HEK293 (cell line): ENCODE data around the gene TBX1.

ENCODE experiments used
- CTCF ChIA-PET: fragments of 350-600 bp; formaldehyde crosslinking; extraction: SDS; loops from one replicate; lab custom pipeline; 2021; ENCODE audit warnings: antibody characterized with exemption; lab: Yijun Ruan, JAX
- POLR2A ChIA-PET: fragments of 300-600 bp; formaldehyde crosslinking; extraction: SDS; loops from one replicate; lab custom pipeline; 2020; ENCODE audit warnings: antibody characterized with exemption, inconsistent platforms; lab: Yijun Ruan, JAX
- H3K27ac ChIP-seq: fragments of 200-500 bp; sonication (Bioruptor generic); 2 replicates; pipeline ENCODE4 v1.5.1; 2014; ENCODE audit warnings: low read depth, low read length, control low read depth, inconsistent platforms; ENCODE audit errors: extremely low read depth
- H3K36me3 ChIP-seq, 2 experiments: fragments of 200-500 bp in 1 of 2; sonication (Bioruptor generic) in 1 of 2; 1 replicate in 1 of 2; 2 replicates in 1 of 2; pipeline ENCODE4 v1.5.1; 2014 to 2017; ENCODE audit warnings: inconsistent platforms in 2 of 2, low read length in 2 of 2; ENCODE audit not compliant: control insufficient read depth in 2 of 2, insufficient read depth in 1 of 2
- H3K4me1 ChIP-seq: fragments of 200-500 bp; sonication (Bioruptor generic); 2 replicates; pipeline ENCODE4 v1.5.1; 2014; ENCODE audit warnings: mild to moderate bottlenecking, low read length, inconsistent platforms; ENCODE audit not compliant: control insufficient read depth, insufficient read depth
- H3K4me3 ChIP-seq: 2 replicates; pipeline ENCODE4 v1.5.1; 2011; ENCODE audit warnings: low read depth, mild to moderate bottlenecking, control low read depth, low read length, moderate library complexity
- H3K9me3 ChIP-seq: fragments of 200-500 bp; sonication (Bioruptor generic); 2 replicates; pipeline ENCODE4 v1.5.1; 2014; ENCODE audit warnings: low read depth, low read length, inconsistent platforms; ENCODE audit not compliant: control insufficient read depth, insufficient read depth
- GLIS2 ChIP-seq: fragments of 450-650 bp; formaldehyde crosslinking; IDR thresholded peaks from 2 replicates; pipeline ENCODE4 v1.5.1; 2016; ENCODE audit warnings: missing biosample characterization, missing genetic modification characterization
- HOXC10 ChIP-seq: sonication (generic); formaldehyde crosslinking; IDR thresholded peaks from 2 replicates; pipeline ENCODE4 v1.8.1; 2023; ENCODE audit warnings: mild to moderate bottlenecking, missing genetic modification reagents
- KLF8 ChIP-seq: fragments of 450-650 bp; formaldehyde crosslinking; IDR thresholded peaks from 2 replicates; pipeline ENCODE4 v1.5.1; 2016; ENCODE audit warnings: missing biosample characterization, missing genetic modification characterization
- MZF1 ChIP-seq: fragments of 450-650 bp; formaldehyde crosslinking; IDR thresholded peaks from 2 replicates; pipeline ENCODE4 v1.5.1; 2017; ENCODE audit warnings: missing biosample characterization, missing genetic modification characterization, borderline replicate concordance
- TCF7L2 ChIP-seq: IDR thresholded peaks from 2 replicates; pipeline ENCODE4 v1.6.1; 2011; ENCODE audit warnings: low read depth, mild to moderate bottlenecking, inconsistent platforms, low read length, moderate library complexity, borderline replicate concordance
- YY2 ChIP-seq: fragments of 450-650 bp; formaldehyde crosslinking; IDR thresholded peaks from 2 replicates; pipeline ENCODE4 v1.5.1; 2016; ENCODE audit warnings: missing biosample characterization, missing genetic modification characterization
- ZBTB8A ChIP-seq: fragments of 450-650 bp; formaldehyde crosslinking; IDR thresholded peaks from 2 replicates; pipeline ENCODE4 v1.5.1; 2016; ENCODE audit warnings: missing biosample characterization, missing genetic modification characterization
- ZEB2 ChIP-seq: fragments of 450-650 bp; formaldehyde crosslinking; IDR thresholded peaks from 2 replicates; pipeline ENCODE4 v1.5.1; 2016; ENCODE audit warnings: missing biosample characterization, missing genetic modification characterization
- ZFHX2 ChIP-seq: fragments of 450-650 bp; formaldehyde crosslinking; conservative IDR thresholded peaks from 2 replicates; pipeline ENCODE4 v1.5.1; 2016; ENCODE audit warnings: missing biosample characterization, missing genetic modification characterization
- ZFP3 ChIP-seq: fragments of 450-650 bp; formaldehyde crosslinking; IDR thresholded peaks from 2 replicates; pipeline ENCODE4 v1.5.1; 2016; ENCODE audit warnings: low read depth, missing biosample characterization, missing genetic modification characterization
- ZIC2 ChIP-seq: fragments of 450-650 bp; formaldehyde crosslinking; IDR thresholded peaks from 2 replicates; pipeline ENCODE4 v1.5.1; 2016; ENCODE audit warnings: missing biosample characterization, missing genetic modification characterization
- ZNF274 ChIP-seq, 2 experiments: fragments of 200-500 bp in 1 of 2; fragments of 450-650 bp in 1 of 2; sonication (Bioruptor generic) in 1 of 2; formaldehyde crosslinking in 1 of 2; IDR thresholded peaks; 2 replicates each; pipeline versions ENCODE4 v1.5.1 to v1.6.1; 2014 to 2016; ENCODE audit warnings: borderline replicate concordance in 1 of 2, inconsistent platforms in 1 of 2, low read length in 1 of 2, missing biosample characterization in 1 of 2, missing genetic modification characterization in 1 of 2
- ZNF335 ChIP-seq: fragments of 450-650 bp; formaldehyde crosslinking; conservative IDR thresholded peaks from 2 replicates; pipeline ENCODE4 v1.5.1; 2016; ENCODE audit warnings: missing biosample characterization, missing genetic modification characterization
- ZNF341 ChIP-seq: fragments of 450-650 bp; formaldehyde crosslinking; IDR thresholded peaks from 2 replicates; pipeline ENCODE4; 2016; ENCODE audit warnings: low read depth, missing biosample characterization, missing genetic modification characterization
- ZNF354C ChIP-seq: fragments of 450-650 bp; formaldehyde crosslinking; IDR thresholded peaks from 2 replicates; pipeline ENCODE4 v1.5.1; 2016; ENCODE audit warnings: missing biosample characterization, missing genetic modification characterization, low read depth, borderline replicate concordance
- ZNF555 ChIP-seq: fragments of 450-650 bp; formaldehyde crosslinking; conservative IDR thresholded peaks from 2 replicates; pipeline ENCODE4 v1.5.1; 2017; ENCODE audit warnings: missing biosample characterization, mild to moderate bottlenecking, missing genetic modification characterization, inconsistent platforms
- ZNF623 ChIP-seq: fragments of 450-650 bp; formaldehyde crosslinking; IDR thresholded peaks from 2 replicates; pipeline ENCODE4 v1.5.1; 2016; ENCODE audit warnings: missing biosample characterization, missing genetic modification characterization
- ZNF785 ChIP-seq: fragments of 450-650 bp; formaldehyde crosslinking; IDR thresholded peaks from 2 replicates; pipeline ENCODE4 v1.5.1; 2016; ENCODE audit warnings: missing biosample characterization, missing genetic modification characterization
- TF ChIP-seq, protein P1 (sequence below): fragments of 450-650 bp; formaldehyde crosslinking; IDR thresholded peaks from 2 replicates; pipeline ENCODE4 v1.5.1; 2016; ENCODE audit warnings: missing biosample characterization, missing genetic modification characterization
- TF ChIP-seq, protein P2 (sequence below): fragments of 450-650 bp; formaldehyde crosslinking; IDR thresholded peaks from 2 replicates; pipeline ENCODE4 v1.5.1; 2016; ENCODE audit warnings: missing biosample characterization, missing genetic modification characterization
- TF ChIP-seq, protein P3 (sequence below): fragments of 450-650 bp; formaldehyde crosslinking; IDR thresholded peaks from 2 replicates; pipeline ENCODE4 v1.5.1; 2017; ENCODE audit warnings: missing biosample characterization, missing genetic modification characterization
- TF ChIP-seq, protein P4 (sequence below): fragments of 450-650 bp; formaldehyde crosslinking; IDR thresholded peaks from 2 replicates; pipeline ENCODE4 v1.5.1; 2016; ENCODE audit warnings: missing biosample characterization, missing genetic modification characterization, low read depth
- TF ChIP-seq, protein P5 (sequence below): fragments of 450-650 bp; IDR thresholded peaks from 2 replicates; pipeline ENCODE4 v1.5.1; 2018; ENCODE audit warnings: missing biosample characterization, mild to moderate bottlenecking, missing genetic modification characterization
- TF ChIP-seq, protein P6 (sequence below): fragments of 450-650 bp; formaldehyde crosslinking; IDR thresholded peaks from 2 replicates; pipeline ENCODE4 v1.5.1; 2016; ENCODE audit warnings: missing biosample characterization, missing genetic modification characterization

Gene TBX1

DNA sequence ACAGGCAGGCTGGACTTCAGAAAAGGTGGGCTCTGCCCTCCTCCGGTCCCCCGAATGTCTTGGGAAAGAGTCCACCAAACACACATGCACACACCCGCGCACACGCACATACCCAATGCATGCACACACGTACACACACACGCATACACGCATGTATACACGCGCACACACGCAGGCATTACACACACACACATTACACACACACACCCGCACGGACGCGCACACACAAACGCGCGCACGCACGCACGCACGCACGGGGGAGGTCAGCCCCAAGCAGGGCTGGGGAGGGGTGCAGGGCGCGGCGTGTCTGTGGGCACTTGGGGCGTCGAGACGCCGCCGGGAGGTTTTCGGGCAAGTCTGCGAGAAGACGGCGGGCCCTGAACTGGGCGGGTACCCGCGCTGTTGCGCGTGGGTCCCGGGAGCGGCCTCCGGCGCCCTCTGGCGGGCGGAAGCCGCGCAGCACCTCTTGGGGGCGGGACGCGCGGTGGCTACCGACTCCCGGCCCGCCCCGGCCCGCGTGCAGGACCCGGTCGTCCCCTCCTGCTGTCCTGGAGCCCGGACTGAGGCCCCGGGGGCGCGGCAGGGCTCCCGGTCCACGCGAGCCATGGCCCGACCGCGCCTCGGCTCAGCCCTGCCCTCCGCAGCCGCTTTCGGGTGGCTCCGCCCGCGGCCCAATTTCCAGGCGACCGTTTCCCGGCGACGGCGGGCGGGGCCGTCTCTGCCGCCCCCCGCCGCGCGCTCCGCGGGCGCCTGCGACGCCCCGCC, 42.7 kb upstream of the TBX1 start:
- H3K36me3 ChIP-seq: peaks cover 0 to 35% of the 10 kb centered on the region in 2 experiments; a peak in 1 of 3 replicates
- no peaks in the 10 kb centered on the region; the same call in 1 of the 2 replicates for H3K4me1 ChIP-seq
- H3K27ac ChIP-seq: no peak overlapping the region; the same call in 1 of the 2 replicates
- no peaks in the 10 kb centered on the region for H3K9me3 ChIP-seq
- CTCF ChIA-PET: interaction anchor here (1.1 to 1.9 kb wide), 4 partner anchors 12 to 185 kb away, joined by 3 to 11 read pairs (median 6); no protein-coding TSS in a partner anchor
- POLR2A ChIA-PET: interaction anchor here (0.9 to 1.0 kb wide), 3 partner anchors 12 to 238 kb away, joined by 3 to 4 read pairs (median 3); partner anchors contain the start of gene CDC45
- H3K4me3 ChIP-seq: peak overlapping the region; percentile 44
- TF ChIP-seq, protein P1, sequence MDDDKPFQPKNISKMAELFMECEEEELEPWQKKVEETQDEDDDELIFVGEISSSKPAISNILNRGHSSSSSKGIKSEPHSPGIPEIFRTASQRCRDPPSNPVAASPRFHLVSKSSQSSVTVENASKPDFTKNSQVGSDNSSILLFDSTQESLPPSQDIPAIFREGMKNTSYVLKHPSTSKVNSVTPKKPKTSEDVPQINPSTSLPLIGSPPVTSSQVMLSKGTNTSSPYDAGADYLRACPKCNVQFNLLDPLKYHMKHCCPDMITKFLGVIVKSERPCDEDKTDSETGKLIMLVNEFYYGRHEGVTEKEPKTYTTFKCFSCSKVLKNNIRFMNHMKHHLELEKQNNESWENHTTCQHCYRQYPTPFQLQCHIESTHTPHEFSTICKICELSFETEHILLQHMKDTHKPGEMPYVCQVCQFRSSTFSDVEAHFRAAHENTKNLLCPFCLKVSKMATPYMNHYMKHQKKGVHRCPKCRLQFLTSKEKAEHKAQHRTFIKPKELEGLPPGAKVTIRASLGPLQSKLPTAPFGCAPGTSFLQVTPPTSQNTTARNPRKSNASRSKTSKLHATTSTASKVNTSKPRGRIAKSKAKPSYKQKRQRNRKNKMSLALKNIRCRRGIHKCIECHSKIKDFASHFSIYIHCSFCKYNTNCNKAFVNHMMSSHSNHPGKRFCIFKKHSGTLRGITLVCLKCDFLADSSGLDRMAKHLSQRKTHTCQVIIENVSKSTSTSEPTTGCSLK (tag by site-specific recombination): peak; percentile 80; the same call in 1 of the 2 replicates
- no peak for TF ChIP-seq ZNF274 (IDR thresholded peaks at IDR 0.05; ENCODE audit: low read length)
- no peak for TF ChIP-seq ZNF274 (tag by site-specific recombination; IDR thresholded peaks at IDR 0.05; ENCODE audit: borderline replicate concordance)
- TF ChIP-seq ZIC2 (tag by site-specific recombination): peak; percentile 26; the same call in 1 of the 2 replicates
- 0 out of 2 replicates have a peak, but pooled peaks have one; percentile 36 for TF ChIP-seq ZEB2 (tag by site-specific recombination)
- TF ChIP-seq, protein P2, sequence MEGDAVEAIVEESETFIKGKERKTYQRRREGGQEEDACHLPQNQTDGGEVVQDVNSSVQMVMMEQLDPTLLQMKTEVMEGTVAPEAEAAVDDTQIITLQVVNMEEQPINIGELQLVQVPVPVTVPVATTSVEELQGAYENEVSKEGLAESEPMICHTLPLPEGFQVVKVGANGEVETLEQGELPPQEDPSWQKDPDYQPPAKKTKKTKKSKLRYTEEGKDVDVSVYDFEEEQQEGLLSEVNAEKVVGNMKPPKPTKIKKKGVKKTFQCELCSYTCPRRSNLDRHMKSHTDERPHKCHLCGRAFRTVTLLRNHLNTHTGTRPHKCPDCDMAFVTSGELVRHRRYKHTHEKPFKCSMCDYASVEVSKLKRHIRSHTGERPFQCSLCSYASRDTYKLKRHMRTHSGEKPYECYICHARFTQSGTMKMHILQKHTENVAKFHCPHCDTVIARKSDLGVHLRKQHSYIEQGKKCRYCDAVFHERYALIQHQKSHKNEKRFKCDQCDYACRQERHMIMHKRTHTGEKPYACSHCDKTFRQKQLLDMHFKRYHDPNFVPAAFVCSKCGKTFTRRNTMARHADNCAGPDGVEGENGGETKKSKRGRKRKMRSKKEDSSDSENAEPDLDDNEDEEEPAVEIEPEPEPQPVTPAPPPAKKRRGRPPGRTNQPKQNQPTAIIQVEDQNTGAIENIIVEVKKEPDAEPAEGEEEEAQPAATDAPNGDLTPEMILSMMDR: peak; percentile 80; the same call in 1 of the 2 replicates
- TF ChIP-seq ZNF785 (tag by site-specific recombination): peak; percentile 73; the same call in 1 of the 2 replicates
- TF ChIP-seq ZFHX2 (tag by site-specific recombination): peak; percentile 66
- TF ChIP-seq ZNF555: no peak
- TF ChIP-seq ZNF354C (tag by site-specific recombination): no peak
- TF ChIP-seq ZBTB8A (tag by site-specific recombination): peak; percentile 99
- TF ChIP-seq, protein P3, sequence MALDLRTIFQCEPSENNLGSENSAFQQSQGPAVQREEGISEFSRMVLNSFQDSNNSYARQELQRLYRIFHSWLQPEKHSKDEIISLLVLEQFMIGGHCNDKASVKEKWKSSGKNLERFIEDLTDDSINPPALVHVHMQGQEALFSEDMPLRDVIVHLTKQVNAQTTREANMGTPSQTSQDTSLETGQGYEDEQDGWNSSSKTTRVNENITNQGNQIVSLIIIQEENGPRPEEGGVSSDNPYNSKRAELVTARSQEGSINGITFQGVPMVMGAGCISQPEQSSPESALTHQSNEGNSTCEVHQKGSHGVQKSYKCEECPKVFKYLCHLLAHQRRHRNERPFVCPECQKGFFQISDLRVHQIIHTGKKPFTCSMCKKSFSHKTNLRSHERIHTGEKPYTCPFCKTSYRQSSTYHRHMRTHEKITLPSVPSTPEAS (tag by site-specific recombination): peak; percentile 96
- no peak for TF ChIP-seq ZFP3 (tag by site-specific recombination)
- TF ChIP-seq TCF7L2: no peak
- TF ChIP-seq, protein P4, sequence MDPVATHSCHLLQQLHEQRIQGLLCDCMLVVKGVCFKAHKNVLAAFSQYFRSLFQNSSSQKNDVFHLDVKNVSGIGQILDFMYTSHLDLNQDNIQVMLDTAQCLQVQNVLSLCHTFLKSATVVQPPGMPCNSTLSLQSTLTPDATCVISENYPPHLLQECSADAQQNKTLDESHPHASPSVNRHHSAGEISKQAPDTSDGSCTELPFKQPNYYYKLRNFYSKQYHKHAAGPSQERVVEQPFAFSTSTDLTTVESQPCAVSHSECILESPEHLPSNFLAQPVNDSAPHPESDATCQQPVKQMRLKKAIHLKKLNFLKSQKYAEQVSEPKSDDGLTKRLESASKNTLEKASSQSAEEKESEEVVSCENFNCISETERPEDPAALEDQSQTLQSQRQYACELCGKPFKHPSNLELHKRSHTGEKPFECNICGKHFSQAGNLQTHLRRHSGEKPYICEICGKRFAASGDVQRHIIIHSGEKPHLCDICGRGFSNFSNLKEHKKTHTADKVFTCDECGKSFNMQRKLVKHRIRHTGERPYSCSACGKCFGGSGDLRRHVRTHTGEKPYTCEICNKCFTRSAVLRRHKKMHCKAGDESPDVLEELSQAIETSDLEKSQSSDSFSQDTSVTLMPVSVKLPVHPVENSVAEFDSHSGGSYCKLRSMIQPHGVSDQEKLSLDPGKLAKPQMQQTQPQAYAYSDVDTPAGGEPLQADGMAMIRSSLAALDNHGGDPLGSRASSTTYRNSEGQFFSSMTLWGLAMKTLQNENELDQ (tag by site-specific recombination): no peak
- no peak for TF ChIP-seq HOXC10 (CRISPR knock-in tag)
- 0 out of 2 replicates have a peak, but pooled peaks have one; percentile 11 for TF ChIP-seq YY2 (tag by site-specific recombination)
- TF ChIP-seq GLIS2 (tag by site-specific recombination): no peak
- TF ChIP-seq MZF1: no peak
- no peak for TF ChIP-seq ZNF341 (tag by site-specific recombination)
- TF ChIP-seq, protein P5, sequence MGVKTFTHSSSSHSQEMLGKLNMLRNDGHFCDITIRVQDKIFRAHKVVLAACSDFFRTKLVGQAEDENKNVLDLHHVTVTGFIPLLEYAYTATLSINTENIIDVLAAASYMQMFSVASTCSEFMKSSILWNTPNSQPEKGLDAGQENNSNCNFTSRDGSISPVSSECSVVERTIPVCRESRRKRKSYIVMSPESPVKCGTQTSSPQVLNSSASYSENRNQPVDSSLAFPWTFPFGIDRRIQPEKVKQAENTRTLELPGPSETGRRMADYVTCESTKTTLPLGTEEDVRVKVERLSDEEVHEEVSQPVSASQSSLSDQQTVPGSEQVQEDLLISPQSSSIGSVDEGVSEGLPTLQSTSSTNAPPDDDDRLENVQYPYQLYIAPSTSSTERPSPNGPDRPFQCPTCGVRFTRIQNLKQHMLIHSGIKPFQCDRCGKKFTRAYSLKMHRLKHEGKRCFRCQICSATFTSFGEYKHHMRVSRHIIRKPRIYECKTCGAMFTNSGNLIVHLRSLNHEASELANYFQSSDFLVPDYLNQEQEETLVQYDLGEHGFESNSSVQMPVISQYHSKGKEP (tag by site-specific recombination): 0 out of 2 replicates have a peak, but pooled peaks have one; percentile 18
- TF ChIP-seq, protein P6, sequence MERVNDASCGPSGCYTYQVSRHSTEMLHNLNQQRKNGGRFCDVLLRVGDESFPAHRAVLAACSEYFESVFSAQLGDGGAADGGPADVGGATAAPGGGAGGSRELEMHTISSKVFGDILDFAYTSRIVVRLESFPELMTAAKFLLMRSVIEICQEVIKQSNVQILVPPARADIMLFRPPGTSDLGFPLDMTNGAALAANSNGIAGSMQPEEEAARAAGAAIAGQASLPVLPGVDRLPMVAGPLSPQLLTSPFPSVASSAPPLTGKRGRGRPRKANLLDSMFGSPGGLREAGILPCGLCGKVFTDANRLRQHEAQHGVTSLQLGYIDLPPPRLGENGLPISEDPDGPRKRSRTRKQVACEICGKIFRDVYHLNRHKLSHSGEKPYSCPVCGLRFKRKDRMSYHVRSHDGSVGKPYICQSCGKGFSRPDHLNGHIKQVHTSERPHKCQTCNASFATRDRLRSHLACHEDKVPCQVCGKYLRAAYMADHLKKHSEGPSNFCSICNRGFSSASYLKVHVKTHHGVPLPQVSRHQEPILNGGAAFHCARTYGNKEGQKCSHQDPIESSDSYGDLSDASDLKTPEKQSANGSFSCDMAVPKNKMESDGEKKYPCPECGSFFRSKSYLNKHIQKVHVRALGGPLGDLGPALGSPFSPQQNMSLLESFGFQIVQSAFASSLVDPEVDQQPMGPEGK (tag by site-specific recombination): peak; percentile 64
- no peak for TF ChIP-seq ZNF623 (tag by site-specific recombination)
- peak; percentile 64; the same call in 1 of the 2 replicates for TF ChIP-seq KLF8 (tag by site-specific recombination)
- TF ChIP-seq ZNF335: peak; percentile 40
